ENCODE measurements around the gene LYRM9. TPM values are rescaled to one million over a fixed set of nuclear protein-coding genes. Genes with fewer than 3 reads are reported as not detected.

The LYRM9 gene
- total and polyA plus RNA-seq, 2 experiments from 2014 or later = 14.6 to 15.4 TPM

GRCh38 chr17:27896701-27897100, 3.5 kb upstream of the LYRM9 start:
- Histone ChIP-seq H3K27ac (no peak overlapping the region), H3K4me3 (no peak overlapping the region), H3K4me1 (ENCODE audit: low read depth) (no peaks in the 10 kb centered on the region), H3K27me3 (no peaks in the 10 kb centered on the region), H3K9me3 (ENCODE audit: low read depth) (no peaks in the 10 kb centered on the region), H3K36me3 (no peaks in the 10 kb centered on the region)
- DNase-seq (ENCODE audit: low read depth in 1 of 2, low spot score in 1 of 2) = no peak
- no peak for TF ChIP-seq CTCF (IDR thresholded peaks at IDR 0.05; ENCODE audit: low read depth, low read length)

GRCh38 chr17:27895940-27896535, 2.9 kb upstream of the LYRM9 start:
- Histone ChIP-seq H3K27me3 (no peaks in the 10 kb centered on the region), H3K4me1 (ENCODE audit: low read depth) (no peaks in the 10 kb centered on the region), H3K27ac (no peak overlapping the region), H3K36me3 (no peaks in the 10 kb centered on the region), H3K4me3 (no peak overlapping the region), H3K9me3 (ENCODE audit: low read depth) (no peaks in the 10 kb centered on the region)
- DNase-seq (ENCODE audit: low read depth in 1 of 2, low spot score in 1 of 2) = no peak
- TF ChIP-seq CTCF (IDR thresholded peaks at IDR 0.05; ENCODE audit: low read depth, low read length) = no peak

GRCh38 chr17:27895123-27895895, 2.1 kb upstream of the LYRM9 start:
- Histone ChIP-seq H3K27ac (no peak overlapping the region), H3K4me1 (ENCODE audit: low read depth) (no peaks in the 10 kb centered on the region), H3K9me3 (ENCODE audit: low read depth) (no peaks in the 10 kb centered on the region), H3K4me3 (no peak overlapping the region), H3K36me3 (no peaks in the 10 kb centered on the region), H3K27me3 (no peaks in the 10 kb centered on the region)
- DNase-seq (ENCODE audit: low read depth in 1 of 2, low spot score in 1 of 2) = no peak
- TF ChIP-seq CTCF (IDR thresholded peaks at IDR 0.05; ENCODE audit: low read depth, low read length) = no peak

- no peak for TF ChIP-seq CTCF (IDR thresholded peaks at IDR 0.05; ENCODE audit: low read depth, low read length)
- Histone ChIP-seq H3K36me3 (no peaks in the 10 kb centered on the region), H3K4me1 (ENCODE audit: low read depth) (peaks cover 5% of the 10 kb centered on the region), H3K27me3 (no peaks in the 10 kb centered on the region), H3K27ac (no peak overlapping the region), H3K9me3 (ENCODE audit: low read depth) (no peaks in the 10 kb centered on the region), H3K4me3 (no peak overlapping the region)
- no peak for DNase-seq (ENCODE audit: low read depth in 1 of 2, low spot score in 1 of 2)
Observed at GRCh38 chr17:27893841-27894503, 807 bp upstream of the LYRM9 start.

- Histone ChIP-seq H3K27me3 (no peaks in the 10 kb centered on the region), H3K36me3 (no peaks in the 10 kb centered on the region), H3K4me3 (peak overlapping the region; percentile 38), H3K27ac (peak overlapping the region; percentile 61), H3K4me1 (ENCODE audit: low read depth) (peaks cover 10% of the 10 kb centered on the region), H3K9me3 (ENCODE audit: low read depth) (no peaks in the 10 kb centered on the region)
- no peak for TF ChIP-seq CTCF (IDR thresholded peaks at IDR 0.05; ENCODE audit: low read depth, low read length)
- no peak for DNase-seq (ENCODE audit: low read depth in 1 of 2, low spot score in 1 of 2)
Observed at GRCh38 chr17:27892542-27892865, 661 bp downstream of the LYRM9 start.
